HG02623 (cell line): ENCODE measurements around the gene TTC28.

Experiments
- ATAC-seq: cut with Tn5 transposase; IDR thresholded peaks from one replicate; pipeline ENCODE4 v1.9.1; 2021; ENCODE audit warnings: moderate library complexity; ENCODE audit not compliant: unreplicated experiment

The TTC28 gene

GRCh38 chr22:28316014-28316413 is 363.6 kb downstream of the TTC28 start:
- ATAC-seq: no peak

- ATAC-seq: no peak
These were observed 364.7 kb downstream of the TTC28 start for GRCh38 chr22:28314959-28315358.

GRCh38 chr22:28310299-28310698 is 369.3 kb downstream of the TTC28 start:
- ATAC-seq: no peak

- no peak for ATAC-seq
These were observed 379.9 kb downstream of the TTC28 start for GRCh38 chr22:28299753-28300152.

GRCh38 chr22:28299309-28299708 is 380.3 kb downstream of the TTC28 start:
- no peak for ATAC-seq

GRCh38 chr22:28297504-28297903 is 382.1 kb downstream of the TTC28 start:
- ATAC-seq: no peak

GRCh38 chr22:28296452-28296851 is 383.2 kb downstream of the TTC28 start:
- ATAC-seq: no peak

- ATAC-seq: no peak
These were observed 396.5 kb downstream of the TTC28 start for GRCh38 chr22:28283068-28283654.

GRCh38 chr22:28282405-28283067 is 397.1 kb downstream of the TTC28 start:
- ATAC-seq: no peak

GRCh38 chr22:28279888-28280287 is 399.8 kb downstream of the TTC28 start:
- no peak for ATAC-seq

GRCh38 chr22:28269277-28269676 is 410.4 kb downstream of the TTC28 start:
- ATAC-seq: no peak

GRCh38 chr22:28268850-28269249 is 410.8 kb downstream of the TTC28 start:
- no peak for ATAC-seq

- no peak for ATAC-seq
These were observed 411.5 kb downstream of the TTC28 start for GRCh38 chr22:28268171-28268570.

GRCh38 chr22:28260619-28261018 is 419.0 kb downstream of the TTC28 start:
- no peak for ATAC-seq

- no peak for ATAC-seq
These were observed 419.8 kb downstream of the TTC28 start for GRCh38 chr22:28259774-28260312.

- ATAC-seq: no peak
These were observed 425.2 kb downstream of the TTC28 start for GRCh38 chr22:28254396-28254795.

- no peak for ATAC-seq
These were observed 427.1 kb downstream of the TTC28 start for GRCh38 chr22:28252539-28252938.

GRCh38 chr22:28250036-28250695 is 429.5 kb downstream of the TTC28 start:
- ATAC-seq: no peak

- ATAC-seq: no peak
These were observed 430.2 kb downstream of the TTC28 start for GRCh38 chr22:28249402-28249801.

GRCh38 chr22:28247667-28248363 is 431.8 kb downstream of the TTC28 start:
- no peak for ATAC-seq

GRCh38 chr22:28247136-28247535 is 432.5 kb downstream of the TTC28 start:
- ATAC-seq: no peak
